Liver (tissue), 9 donors: ENCODE measurements around the gene C7. TPM values are rescaled to one million over a fixed set of nuclear protein-coding genes. Genes with fewer than 3 reads are reported as not detected.

ENCODE experiments used
- DNase-seq: peaks from one replicate; pipeline ENCODE4 v3.0.0-alpha.2; 2017; ENCODE audit warnings: low spot score
- H3K27ac ChIP-seq, 2 donors: one replicate each; pipeline ENCODE4 v1.7.0; 2013; ENCODE audit warnings: inconsistent platforms in 2 of 2, low read length in 2 of 2, control low read depth in 1 of 2, low read depth in 1 of 2, mild to moderate bottlenecking in 1 of 2
- H3K27me3 ChIP-seq, 4 donors: one replicate each; pipeline versions ENCODE4 v1.6.1 to v1.7.0; 2013; ENCODE audit warnings: low read length in 3 of 4, inconsistent platforms in 1 of 4, mild to moderate bottlenecking in 1 of 4, moderate library complexity in 1 of 4; ENCODE audit not compliant: control insufficient read depth in 4 of 4, insufficient read depth in 4 of 4
- H3K36me3 ChIP-seq, 4 donors: one replicate each; pipeline versions ENCODE4 v1.6.1 to v1.7.0; 2013; ENCODE audit warnings: low read length in 3 of 4, mild to moderate bottlenecking in 3 of 4, low read depth in 1 of 4, moderate library complexity in 1 of 4; ENCODE audit not compliant: control insufficient read depth in 4 of 4, insufficient read depth in 3 of 4
- H3K4me1 ChIP-seq, 4 donors: one replicate each; pipeline versions ENCODE4 v1.6.1 to v1.7.0; 2013; ENCODE audit warnings: low read length in 3 of 4, mild to moderate bottlenecking in 3 of 4, moderate library complexity in 1 of 4; ENCODE audit not compliant: control insufficient read depth in 4 of 4, insufficient read depth in 4 of 4
- H3K4me3 ChIP-seq, 3 donors: one replicate each; pipeline versions ENCODE4 v1.6.1 to v1.7.0; 2013; ENCODE audit warnings: low read length in 3 of 3, control low read depth in 1 of 3, low read depth in 1 of 3, mild to moderate bottlenecking in 1 of 3
- H3K9ac ChIP-seq, 2 donors: one replicate each; pipeline ENCODE4 v1.7.0; 2013; ENCODE audit warnings: low read length in 2 of 2, mild to moderate bottlenecking in 2 of 2, moderate library complexity in 2 of 2, control low read depth in 1 of 2, low read depth in 1 of 2
- H3K9me3 ChIP-seq, 4 donors: one replicate each; pipeline versions ENCODE4 v1.6.1 to v1.7.0; 2013; ENCODE audit warnings: low read length in 3 of 4; ENCODE audit not compliant: control insufficient read depth in 4 of 4
- ATF3 ChIP-seq: IDR thresholded peaks from 2 replicates; pipeline ENCODE4 v1.6.1; 2016; ENCODE audit warnings: antibody characterized with exemption
- EGR1 ChIP-seq, 2 donors: IDR thresholded peaks; 2 replicates each; pipeline ENCODE4 v1.6.1; 2016 to 2018; ENCODE audit warnings: antibody characterized with exemption in 2 of 2, low read depth in 2 of 2
- FOXA2 ChIP-seq: IDR thresholded peaks from 2 replicates; pipeline ENCODE4 v1.6.1; 2016; ENCODE audit warnings: antibody characterized with exemption
- GABPA ChIP-seq, 2 donors: IDR thresholded peaks in 1 of 2; conservative IDR thresholded peaks in 1 of 2; 2 replicates each; pipeline ENCODE4 v1.6.1; 2016; ENCODE audit warnings: antibody characterized with exemption in 2 of 2, mild to moderate bottlenecking in 1 of 2, moderate library complexity in 1 of 2
- HNF4A ChIP-seq, 2 donors: conservative IDR thresholded peaks; 2 replicates each; pipeline ENCODE4 v1.6.1; 2016; ENCODE audit warnings: antibody characterized with exemption in 2 of 2, mild to moderate bottlenecking in 2 of 2
- HNF4G ChIP-seq: IDR thresholded peaks from 2 replicates; pipeline ENCODE4 v1.6.1; 2016; ENCODE audit warnings: antibody characterized with exemption
- JUND ChIP-seq, 2 donors: IDR thresholded peaks; 2 replicates each; pipeline ENCODE4 v1.6.1; 2016; ENCODE audit warnings: antibody characterized with exemption in 2 of 2
- NR2F2 ChIP-seq: IDR thresholded peaks from 2 replicates; pipeline ENCODE4 v1.6.1; 2016; ENCODE audit warnings: antibody characterized with exemption
- RAD21 ChIP-seq, 2 donors: IDR thresholded peaks; 2 replicates each; pipeline ENCODE4 v1.6.1; 2016; ENCODE audit warnings: antibody characterized with exemption in 2 of 2, mild to moderate bottlenecking in 2 of 2
- REST ChIP-seq: IDR thresholded peaks from 2 replicates; pipeline ENCODE4 v1.6.1; 2016; ENCODE audit warnings: antibody characterized with exemption, mild to moderate bottlenecking
- RXRA ChIP-seq, 2 donors: IDR thresholded peaks; 2 replicates each; pipeline ENCODE4 v1.6.1; 2017 to 2018; ENCODE audit warnings: antibody characterized with exemption in 2 of 2, mild to moderate bottlenecking in 1 of 2
- SP1 ChIP-seq: IDR thresholded peaks from 2 replicates; pipeline ENCODE4 v1.6.1; 2018; ENCODE audit warnings: antibody characterized with exemption, mild to moderate bottlenecking
- TAF1 ChIP-seq: conservative IDR thresholded peaks from 2 replicates; pipeline ENCODE4 v1.6.1; 2016; ENCODE audit warnings: antibody characterized with exemption, mild to moderate bottlenecking
- YY1 ChIP-seq: IDR thresholded peaks from 2 replicates; pipeline ENCODE4 v1.6.1; 2016; ENCODE audit warnings: antibody characterized with exemption, mild to moderate bottlenecking
- WGBS: extraction: QIAGEN DNeasy Blood & Tissue Kit; methylation state at CpG from one replicate; pipeline ENCODE4 v1.1.7; 2013; 5-methylcytosine and 5-hydroxymethylcytosine counted together
- polyA plus RNA-seq, 2 donors: library from polyadenylated mRNA; stranded (reverse) in 1 of 2; unstranded in 1 of 2; fragments of 200-250 nt in 1 of 2; fragments of >200 nt in 1 of 2; fragmentation: Nextera tagmentation in 1 of 2; extraction: Ambion mirVana in 1 of 2; gene quantifications; one replicate each; pipeline versions ENCODE4 v1.2.1 to v1.2.3, GENCODE V29; 2013 to 2015
- total RNA-seq, 2 donors: library from RNA; depleted of rRNA; stranded (reverse); fragments of >200 nt; gene quantifications; one replicate each; pipeline ENCODE4 v1.2.3, GENCODE V29; 2014
- TF ChIP-seq, protein P1 (sequence below): IDR thresholded peaks from 2 replicates; pipeline ENCODE4 v1.6.1; 2016; ENCODE audit warnings: antibody characterized with exemption
- TF ChIP-seq, protein P2 (sequence below): fragments of 150-350 bp; IDR thresholded peaks from 2 replicates; pipeline ENCODE4 v1.5.1; 2017; ENCODE audit warnings: improper control_type of control experiment, low read depth, low read length; ENCODE audit not compliant: missing input control
- TF ChIP-seq, protein P3 (sequence below): IDR thresholded peaks from 2 replicates; pipeline ENCODE4 v1.6.1; 2016; ENCODE audit warnings: antibody characterized with exemption
- donor health status: healthy.
- donor health status: healthy.
- donor health status: healthy.
- donor health status: healthy.
- donor health status: healthy.

The C7 gene
- total and polyA plus RNA-seq, 4 donors: 25.5 to 268 (median 110) TPM

GRCh38 chr5:40995801-40996586 lies 86.7 kb downstream of the C7 start (continued):
- TF ChIP-seq, protein P1, sequence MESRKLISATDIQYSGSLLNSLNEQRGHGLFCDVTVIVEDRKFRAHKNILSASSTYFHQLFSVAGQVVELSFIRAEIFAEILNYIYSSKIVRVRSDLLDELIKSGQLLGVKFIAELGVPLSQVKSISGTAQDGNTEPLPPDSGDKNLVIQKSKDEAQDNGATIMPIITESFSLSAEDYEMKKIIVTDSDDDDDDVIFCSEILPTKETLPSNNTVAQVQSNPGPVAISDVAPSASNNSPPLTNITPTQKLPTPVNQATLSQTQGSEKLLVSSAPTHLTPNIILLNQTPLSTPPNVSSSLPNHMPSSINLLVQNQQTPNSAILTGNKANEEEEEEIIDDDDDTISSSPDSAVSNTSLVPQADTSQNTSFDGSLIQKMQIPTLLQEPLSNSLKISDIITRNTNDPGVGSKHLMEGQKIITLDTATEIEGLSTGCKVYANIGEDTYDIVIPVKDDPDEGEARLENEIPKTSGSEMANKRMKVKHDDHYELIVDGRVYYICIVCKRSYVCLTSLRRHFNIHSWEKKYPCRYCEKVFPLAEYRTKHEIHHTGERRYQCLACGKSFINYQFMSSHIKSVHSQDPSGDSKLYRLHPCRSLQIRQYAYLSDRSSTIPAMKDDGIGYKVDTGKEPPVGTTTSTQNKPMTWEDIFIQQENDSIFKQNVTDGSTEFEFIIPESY: no peak
- TF ChIP-seq HNF4A (conservative IDR thresholded peaks at IDR 0.05): no peak

GRCh38 chr5:40999142-40999541 lies 89.8 kb downstream of the C7 start:
- Histone ChIP-seq H3K4me3 (no peak overlapping the region), H3K9me3 (no peaks in the 10 kb centered on the region), H3K9ac (no peak overlapping the region), H3K4me1 (peaks cover 2 to 36% (median 20%) of the 10 kb centered on the region in 4 donors), H3K36me3 (peaks cover 0 to 2% (median 0%) of the 10 kb centered on the region in 4 donors), H3K27me3 (no peaks in the 10 kb centered on the region), H3K27ac (no peak overlapping the region)
- WGBS: 95% methylated on average over 1 of the region's 1 CpG
- DNase-seq: no peak
- TF ChIP-seq HNF4A (conservative IDR thresholded peaks at IDR 0.05): no peak
- TF ChIP-seq, protein P1: no peak
- no peak for TF ChIP-seq EGR1 (IDR thresholded peaks at IDR 0.05; ENCODE audit: low read depth in 2 of 2)

DNA sequence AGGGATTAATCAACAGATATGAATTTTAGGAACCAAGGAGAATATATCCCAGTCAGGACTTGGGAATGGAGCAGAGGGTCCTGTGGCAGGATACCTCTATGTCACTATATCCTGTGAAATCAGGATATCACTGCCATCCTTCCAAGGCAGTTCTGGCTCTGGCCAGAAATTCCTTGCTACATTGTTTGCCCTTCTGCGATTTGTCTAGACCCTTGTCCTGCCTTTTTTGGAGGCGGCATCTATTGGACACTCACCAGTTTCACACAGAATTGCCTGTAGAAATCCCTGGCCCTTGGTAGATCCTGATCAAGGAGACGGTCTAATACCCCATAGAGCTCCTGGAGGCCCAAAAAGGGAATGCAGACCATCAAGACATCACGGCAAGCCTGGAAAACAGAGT lies 90.7 kb downstream of the C7 start:
- no peak for DNase-seq
- Histone ChIP-seq H3K36me3 (no peaks in the 10 kb centered on the region), H3K9me3 (no peaks in the 10 kb centered on the region), H3K27me3 (no peaks in the 10 kb centered on the region), H3K4me1 (peaks cover 2 to 41% (median 21%) of the 10 kb centered on the region in 4 donors), H3K9ac (no peak overlapping the region), H3K27ac (peak overlapping the region in 1 of 2 donors; percentile 58), H3K4me3 (no peak overlapping the region)
- WGBS: 86% methylated on average over 4 of the region's 4 CpGs
- TF ChIP-seq, protein P2, sequence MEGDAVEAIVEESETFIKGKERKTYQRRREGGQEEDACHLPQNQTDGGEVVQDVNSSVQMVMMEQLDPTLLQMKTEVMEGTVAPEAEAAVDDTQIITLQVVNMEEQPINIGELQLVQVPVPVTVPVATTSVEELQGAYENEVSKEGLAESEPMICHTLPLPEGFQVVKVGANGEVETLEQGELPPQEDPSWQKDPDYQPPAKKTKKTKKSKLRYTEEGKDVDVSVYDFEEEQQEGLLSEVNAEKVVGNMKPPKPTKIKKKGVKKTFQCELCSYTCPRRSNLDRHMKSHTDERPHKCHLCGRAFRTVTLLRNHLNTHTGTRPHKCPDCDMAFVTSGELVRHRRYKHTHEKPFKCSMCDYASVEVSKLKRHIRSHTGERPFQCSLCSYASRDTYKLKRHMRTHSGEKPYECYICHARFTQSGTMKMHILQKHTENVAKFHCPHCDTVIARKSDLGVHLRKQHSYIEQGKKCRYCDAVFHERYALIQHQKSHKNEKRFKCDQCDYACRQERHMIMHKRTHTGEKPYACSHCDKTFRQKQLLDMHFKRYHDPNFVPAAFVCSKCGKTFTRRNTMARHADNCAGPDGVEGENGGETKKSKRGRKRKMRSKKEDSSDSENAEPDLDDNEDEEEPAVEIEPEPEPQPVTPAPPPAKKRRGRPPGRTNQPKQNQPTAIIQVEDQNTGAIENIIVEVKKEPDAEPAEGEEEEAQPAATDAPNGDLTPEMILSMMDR: no peak
- no peak for TF ChIP-seq REST
- TF ChIP-seq, protein P1: no peak
- no peak for TF ChIP-seq FOXA2
- TF ChIP-seq ATF3: no peak
- no peak for TF ChIP-seq HNF4A (conservative IDR thresholded peaks at IDR 0.05)
- TF ChIP-seq HNF4G: no peak
- TF ChIP-seq RXRA (IDR thresholded peaks at IDR 0.05): no peak
- no peak for TF ChIP-seq SP1
- no peak for TF ChIP-seq NR2F2
- no peak for TF ChIP-seq JUND (IDR thresholded peaks at IDR 0.05)
- no peak for TF ChIP-seq TAF1
- TF ChIP-seq YY1: no peak
- no peak for TF ChIP-seq RAD21 (IDR thresholded peaks at IDR 0.05)
- TF ChIP-seq, protein P3, sequence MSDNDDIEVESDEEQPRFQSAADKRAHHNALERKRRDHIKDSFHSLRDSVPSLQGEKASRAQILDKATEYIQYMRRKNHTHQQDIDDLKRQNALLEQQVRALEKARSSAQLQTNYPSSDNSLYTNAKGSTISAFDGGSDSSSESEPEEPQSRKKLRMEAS: no peak
- no peak for TF ChIP-seq EGR1 (IDR thresholded peaks at IDR 0.05; ENCODE audit: low read depth in 2 of 2)
- no peak for TF ChIP-seq GABPA (IDR thresholded peaks at IDR 0.05 in 1 of 2, conservative IDR thresholded peaks at IDR 0.05 in 1 of 2)
